AG04450 (cell line): ENCODE data around the gene FBXO4. TPM values are rescaled to one million over a fixed set of nuclear protein-coding genes. Genes with fewer than 3 reads are reported as not detected.

Source experiments
- CTCF ChIA-PET: fragments of 300-600, 350-600 bp; formaldehyde crosslinking; extraction: SDS; loops from one replicate; lab custom pipeline; 2022; ENCODE audit warnings: antibody characterized with exemption, inconsistent platforms; lab: Charles Lee
- POLR2A ChIA-PET: fragments of 350-600 bp; formaldehyde crosslinking; extraction: SDS; loops from one replicate; lab custom pipeline; 2021; ENCODE audit warnings: antibody characterized with exemption, inconsistent platforms; lab: Yijun Ruan, JAX
- DNase-seq: peaks from one replicate; pipeline ENCODE4 v3.0.0-alpha.2; 2011; ENCODE audit warnings: low read depth, low spot score
- H3K27ac ChIP-seq: one replicate; pipeline ENCODE4 v1.5.1; 2012; ENCODE audit warnings: low read depth, low read length, control low read depth
- H3K27me3 ChIP-seq: one replicate; pipeline ENCODE4 v1.6.0; 2012; ENCODE audit warnings: low read length; ENCODE audit not compliant: control insufficient read depth, insufficient read depth
- H3K4me3 ChIP-seq: 2 replicates; pipeline ENCODE4 v1.5.1; 2011; ENCODE audit warnings: mild to moderate bottlenecking, low read depth, low read length, control low read depth
- H3K9me3 ChIP-seq: 2 replicates; pipeline ENCODE4 v1.5.1; 2012; ENCODE audit warnings: low read length; ENCODE audit not compliant: control insufficient read depth, insufficient read depth
- CTCF ChIP-seq: IDR thresholded peaks from 2 replicates; pipeline ENCODE4 v1.5.1; 2011; ENCODE audit warnings: low read depth, low read length, control low read depth, inconsistent platforms
- polyA minus RNA-seq: library from RNA; depleted of rRNA, polyadenylated mRNA; stranded (reverse); fragments of >200 nt; gene quantifications from 2 replicates; pipeline ENCODE4 v1.2.3, GENCODE V29; 2011; rRNA and poly(A)+ RNA removed
- polyA plus RNA-seq: library from polyadenylated mRNA; depleted of rRNA; stranded (reverse); fragments of >200 nt; gene quantifications from 2 replicates; pipeline ENCODE4 v1.2.3, GENCODE V29; 2011; rRNA removed

FBXO4 gene
- polyA plus RNA-seq, result 6.6 and 10.9 TPM in 2 replicates
- 3.1 and 4.4 TPM in 2 replicates for polyA minus RNA-seq

GRCh38 chr5:41924872-41925554, at the start of gene FBXO4:
FBXO4 (plus strand) TSS chr5:41925281; CDS start chr5:41925310, 29 bp downstream.
- Histone ChIP-seq H3K4me3 (peak within 1 kb of the TSS; percentile 68), H3K27me3 (no peaks in the 10 kb centered on the region), H3K27ac (peak within 1 kb of the TSS; percentile 62), H3K9me3 (no peaks in the 10 kb centered on the region)
- TF ChIP-seq CTCF, result peak; percentile 66
- peak; percentile 44 for DNase-seq
- CTCF ChIA-PET, result interaction anchor here (0.5 to 1.1 kb wide), 12 partner anchors 11 to 132 kb away, joined by 3 to 4 read pairs (median 3); partner anchors contain the start of gene RIMOC1
- POLR2A ChIA-PET, result interaction anchor here (0.7 to 1.8 kb wide), 2 partner anchors 21 to 675 kb away, joined by 4 to 15 read pairs; partner anchors contain the start of gene RIMOC1

- ChIA-PET POLR2A (no interaction called here), CTCF (interaction anchor here (0.8 to 1.5 kb wide), 4 partner anchors 9 to 181 kb away, joined by 3 to 7 read pairs (median 4); no protein-coding TSS in a partner anchor)
- no peak for DNase-seq
- Histone ChIP-seq H3K27me3 (no peaks in the 10 kb centered on the region), H3K9me3 (no peaks in the 10 kb centered on the region), H3K27ac (no peak overlapping the region), H3K4me3 (no peak overlapping the region)
- no peak for TF ChIP-seq CTCF
These were observed 48.4 kb upstream of the FBXO4 start for GRCh38 chr5:41876678-41877077.

- H3K27me3 ChIP-seq, result no peaks in the 10 kb centered on the region
- DNase-seq, result no peak
- ChIA-PET CTCF (interaction anchor here (0.8 to 1.5 kb wide), 2 partner anchors 34 to 180 kb away, joined by 3 to 4 read pairs; no protein-coding TSS in a partner anchor), POLR2A (no interaction called here)
- H3K27ac ChIP-seq, result no peak overlapping the region
- H3K4me3 ChIP-seq, result no peak overlapping the region
- TF ChIP-seq CTCF, result no peak
- no peaks in the 10 kb centered on the region for H3K9me3 ChIP-seq
These were observed 47.7 kb upstream of the FBXO4 start for GRCh38 chr5:41877408-41877807.

- TF ChIP-seq CTCF, result no peak
- POLR2A ChIA-PET, result no interaction called here
- DNase-seq, result no peak
- H3K27me3 ChIP-seq, result no peaks in the 10 kb centered on the region
- H3K9me3 ChIP-seq, result no peaks in the 10 kb centered on the region
- H3K4me3 ChIP-seq, result no peak overlapping the region
- no peak overlapping the region for H3K27ac ChIP-seq
- CTCF ChIA-PET, result no interaction called here
These were observed 46.9 kb upstream of the FBXO4 start for GRCh38 chr5:41878173-41878572.
